Psoas muscle (tissue), 8 donors: ENCODE measurements around the gene LTN1. TPM values are rescaled to one million over a fixed set of nuclear protein-coding genes. Genes with fewer than 3 reads are reported as not detected.
"Not testable (repeated sequence)": the region's sequence is repeated elsewhere in the genome, so short reads cannot be mapped to it uniquely, and the experiment has no call there.

Experiments
- ATAC-seq, 4 donors: fragments of 200-7000 bp; cut with Tn5 transposase; one replicate each; pipeline ENCODE4 v1.9.1; 2020; ENCODE audit warnings: moderate library complexity in 3 of 4, mild to moderate bottlenecking in 2 of 4
- DNase-seq, 2 donors: peaks; one replicate each; pipeline ENCODE4 v3.0.0-alpha.2; 2020
- H3K27ac ChIP-seq: fragments of 200-600 bp; one replicate; pipeline ENCODE4 v1.8.0; 2022
- H3K27me3 ChIP-seq, 3 donors: fragments of 200-600 bp in 1 of 3; one replicate each; pipeline versions ENCODE4 v1.6.1 to v1.8.0; 2013 to 2022; ENCODE audit warnings: low read length in 2 of 3, mild to moderate bottlenecking in 2 of 3, moderate library complexity in 1 of 3; ENCODE audit not compliant: insufficient read depth in 3 of 3
- H3K36me3 ChIP-seq, 2 donors: fragments of 200-600 bp in 1 of 2; one replicate each; pipeline versions ENCODE4 v1.6.1 to v1.8.0; 2013 to 2022; ENCODE audit warnings: low read depth in 1 of 2, mild to moderate bottlenecking in 1 of 2, moderate library complexity in 1 of 2; ENCODE audit not compliant: insufficient read depth in 1 of 2
- H3K4me1 ChIP-seq: fragments of 200-600 bp; one replicate; pipeline ENCODE4 v1.8.0; 2022
- H3K4me3 ChIP-seq: fragments of 200-600 bp; one replicate; pipeline ENCODE4 v1.8.0; 2022; ENCODE audit warnings: mild to moderate bottlenecking
- H3K9me3 ChIP-seq: fragments of 200-600 bp; one replicate; pipeline ENCODE4 v1.8.0; 2022
- CTCF ChIP-seq: fragments of 200-600 bp; IDR thresholded peaks from one replicate; pipeline ENCODE4 v1.8.0; 2022; ENCODE audit warnings: antibody characterized with exemption
- WGBS, 3 donors: extraction: QIAGEN DNeasy Blood & Tissue Kit; methylation state at CpG; one replicate each; pipeline versions ENCODE4 v1.1.6 to v1.1.7; 2013; 5-methylcytosine and 5-hydroxymethylcytosine counted together
- intact Hi-C, 2 donors: fragments of 100-400 bp; cut with DNase I; formaldehyde crosslinking; loops; one replicate each; pipeline versions ENCODE4 v1.11.0 to v1.14.2; 2022
- polyA plus RNA-seq, 3 donors: library from polyadenylated mRNA; stranded (reverse); fragments of 200-250 nt; gene quantifications; one replicate each; pipeline ENCODE4 v1.2.3, GENCODE V29; 2013
- total RNA-seq, 4 donors: library from RNA; stranded (reverse); fragmentation: NEBNext Ultra II Directional in 2 of 4; extraction: Animal tissue kit (Norgen Biotek cat#: 25700) in 2 of 4; gene quantifications; one replicate each; pipeline versions ENCODE4 v1.2.1 to v1.2.4, GENCODE V29; 2021 to 2023
- donor health status: healthy with polysubstance abuse.
- donor health status: DM: no; HTN: no; CAD: no; lungs with moderate emphysema.
- donor health status: Bipolar disorder and iron deficiency.
- donor health status: healthy.
- donor health status: DM: yes; HTN: yes; CAD: no.
- donor health status: DM: no; HTN: no; CAD: no.
- donor health status: DM: no; HTN: no; CAD: no.
- donor health status: DM: yes; HTN: yes; CAD: no.

LTN1 gene
- total and polyA plus RNA-seq, 7 donors, result 5.7 to 22.2 (median 17.8) TPM

DNA sequence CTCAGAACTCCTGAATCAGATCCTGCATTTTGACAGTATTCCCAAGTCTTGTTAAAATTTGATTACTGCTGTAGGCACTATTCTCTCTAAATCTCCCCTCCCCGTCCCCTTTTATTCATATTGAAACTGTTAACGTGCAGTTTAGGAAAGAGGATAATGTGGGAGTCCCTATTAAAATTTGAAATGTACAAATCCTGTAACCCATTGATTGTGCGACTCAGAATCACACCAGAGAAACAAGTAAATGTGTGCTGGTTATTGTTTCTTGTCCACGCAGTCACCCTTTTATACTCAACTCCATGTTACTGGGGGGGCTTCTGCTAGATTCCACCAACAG, 584 bp upstream of the LTN1 start:
- TF ChIP-seq CTCF, result no peak
- H3K4me1 ChIP-seq, result peaks cover 21% of the 10 kb centered on the region
- H3K36me3 ChIP-seq, result peaks cover 0 to 12% of the 10 kb centered on the region in 2 donors
- peak overlapping the region; percentile 96 for H3K27ac ChIP-seq
- peak overlapping the region; percentile 99 for H3K4me3 ChIP-seq
- ATAC-seq (no peak), DNase-seq (no peak)
- intact Hi-C loops, result loop anchor here in 1 of 2 donors (5.0 kb wide), 1 partner anchor 34 kb away; no protein-coding TSS in a partner anchor
- WGBS, 3 donors, result 39 to 48% (median 47%) methylated on average over 4 of the region's 4 CpGs
- H3K27me3 ChIP-seq, result no peaks in the 10 kb centered on the region
- H3K9me3 ChIP-seq, result no peaks in the 10 kb centered on the region

- 3 to 7% (median 7%) methylated on average over 14 of the region's 14 CpGs for WGBS, 3 donors
- no peak for TF ChIP-seq CTCF
- Histone ChIP-seq H3K27ac (peak overlapping the region; percentile 96), H3K4me1 (peaks cover 25% of the 10 kb centered on the region), H3K36me3 (peaks cover 0 to 12% of the 10 kb centered on the region in 2 donors), H3K27me3 (no peaks in the 10 kb centered on the region), H3K4me3 (peak overlapping the region; percentile 99), H3K9me3 (no peaks in the 10 kb centered on the region)
- peak in 3 of 4 donors; percentile 4 to 33 (median 14) for ATAC-seq
- DNase-seq, result no peak
- intact Hi-C loops, result loop anchor here in 1 of 2 donors (5.0 kb wide), 1 partner anchor 35 kb away; no protein-coding TSS in a partner anchor
These were observed 684 bp downstream of the LTN1 start for GRCh38 chr21:28991861-28992525.

- Histone ChIP-seq H3K36me3 (peaks cover 2 to 42% of the 10 kb centered on the region in 2 donors), H3K4me1 (peaks cover 21% of the 10 kb centered on the region)
- intact Hi-C loops, H3K4me3 ChIP-seq, H3K27ac ChIP-seq, DNase-seq, H3K27me3 ChIP-seq, H3K9me3 ChIP-seq, ATAC-seq: not testable (repeated sequence)
- 96 to 98% (median 96%) methylated on average over 6 of the region's 6 CpGs for WGBS, 3 donors
These were observed 4.5 kb downstream of the LTN1 start for GRCh38 chr21:28988146-28988545.

DNA sequence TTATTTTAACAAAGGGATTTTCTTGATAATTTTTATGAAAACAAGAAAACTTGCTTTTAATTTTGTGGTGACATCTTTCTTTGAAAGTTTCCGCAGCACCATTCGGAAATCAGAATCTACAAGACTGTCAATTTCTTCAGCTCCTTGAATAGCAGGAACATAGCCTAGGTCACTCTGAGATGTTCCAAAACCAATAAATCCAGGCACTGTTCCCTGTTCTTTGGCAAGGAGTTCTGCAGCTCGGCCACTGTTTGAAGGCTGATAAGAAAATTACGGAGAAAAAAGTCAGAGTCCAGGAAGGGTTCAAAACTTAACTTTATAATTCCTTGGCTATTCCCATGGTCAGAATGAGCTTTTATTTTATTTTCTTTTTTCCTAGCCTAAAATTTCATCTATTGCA, 6.0 kb downstream of the LTN1 start:
- no peak for TF ChIP-seq CTCF
- intact Hi-C loops, result no loop called here
- Histone ChIP-seq H3K4me1 (peaks cover 20% of the 10 kb centered on the region), H3K27me3 (no peaks in the 10 kb centered on the region), H3K9me3 (no peaks in the 10 kb centered on the region), H3K36me3 (peaks cover 2 to 57% of the 10 kb centered on the region in 2 donors), H3K27ac (no peak overlapping the region), H3K4me3 (no peak overlapping the region)
- ATAC-seq (no peak), DNase-seq (no peak)
- 74 to 88% (median 86%) methylated on average over 4 of the region's 4 CpGs for WGBS, 3 donors

GRCh38 chr21:28982637-28983036, 10.0 kb downstream of the LTN1 start:
- intact Hi-C loops, result no loop called here
- H3K36me3 ChIP-seq, result peaks cover 5 to 90% of the 10 kb centered on the region in 2 donors

More at GRCh38 chr21:28982637-28983036, 10.0 kb downstream of the LTN1 start:
- peaks cover 4% of the 10 kb centered on the region for H3K4me1 ChIP-seq
- DNase-seq, result no peak
- H3K27ac ChIP-seq, result no peak overlapping the region
- no peak overlapping the region for H3K4me3 ChIP-seq
- WGBS, 3 donors, result 85 to 91% (median 91%) methylated on average over 1 of the region's 1 CpG
- ATAC-seq, result no peak
- no peak for TF ChIP-seq CTCF
- no peaks in the 10 kb centered on the region for H3K9me3 ChIP-seq
- no peaks in the 10 kb centered on the region for H3K27me3 ChIP-seq
